Psoas muscle (tissue), 8 donors: ENCODE data around the gene SEC61A1. TPM values are rescaled to one million over a fixed set of nuclear protein-coding genes. Genes with fewer than 3 reads are reported as not detected.

Experiments used
- ATAC-seq, 4 donors: fragments of 200-7000 bp; cut with Tn5 transposase; one replicate each; pipeline ENCODE4 v1.9.1; 2020; ENCODE audit warnings: moderate library complexity in 3 of 4, mild to moderate bottlenecking in 2 of 4
- DNase-seq, 2 donors: peaks; one replicate each; pipeline ENCODE4 v3.0.0-alpha.2; 2020
- H3K27ac ChIP-seq: fragments of 200-600 bp; one replicate; pipeline ENCODE4 v1.8.0; 2022
- H3K27me3 ChIP-seq, 3 donors: fragments of 200-600 bp in 1 of 3; one replicate each; pipeline versions ENCODE4 v1.6.1 to v1.8.0; 2013 to 2022; ENCODE audit warnings: low read length in 2 of 3, mild to moderate bottlenecking in 2 of 3, moderate library complexity in 1 of 3; ENCODE audit not compliant: insufficient read depth in 3 of 3
- H3K36me3 ChIP-seq, 2 donors: fragments of 200-600 bp in 1 of 2; one replicate each; pipeline versions ENCODE4 v1.6.1 to v1.8.0; 2013 to 2022; ENCODE audit warnings: low read depth in 1 of 2, mild to moderate bottlenecking in 1 of 2, moderate library complexity in 1 of 2; ENCODE audit not compliant: insufficient read depth in 1 of 2
- H3K4me1 ChIP-seq: fragments of 200-600 bp; one replicate; pipeline ENCODE4 v1.8.0; 2022
- H3K4me3 ChIP-seq: fragments of 200-600 bp; one replicate; pipeline ENCODE4 v1.8.0; 2022; ENCODE audit warnings: mild to moderate bottlenecking
- H3K9me3 ChIP-seq: fragments of 200-600 bp; one replicate; pipeline ENCODE4 v1.8.0; 2022
- WGBS, 3 donors: extraction: QIAGEN DNeasy Blood & Tissue Kit; methylation state at CpG; one replicate each; pipeline versions ENCODE4 v1.1.6 to v1.1.7; 2013; 5-methylcytosine and 5-hydroxymethylcytosine counted together
- intact Hi-C, 2 donors: fragments of 100-400 bp; cut with DNase I; formaldehyde crosslinking; loops; one replicate each; pipeline versions ENCODE4 v1.11.0 to v1.14.2; 2022
- polyA plus RNA-seq, 3 donors: library from polyadenylated mRNA; stranded (reverse); fragments of 200-250 nt; gene quantifications; one replicate each; pipeline ENCODE4 v1.2.3, GENCODE V29; 2013
- total RNA-seq, 4 donors: library from RNA; stranded (reverse); fragmentation: NEBNext Ultra II Directional in 2 of 4; extraction: Animal tissue kit (Norgen Biotek cat#: 25700) in 2 of 4; gene quantifications; one replicate each; pipeline versions ENCODE4 v1.2.1 to v1.2.4, GENCODE V29; 2021 to 2023
- TF ChIP-seq, protein P1 (sequence below): fragments of 200-600 bp; IDR thresholded peaks from one replicate; pipeline ENCODE4 v1.8.0; 2022; ENCODE audit warnings: antibody characterized with exemption
- donor health status: healthy with polysubstance abuse.
- donor health status: DM: no; HTN: no; CAD: no; lungs with moderate emphysema.
- donor health status: Bipolar disorder and iron deficiency.
- donor health status: healthy.
- donor health status: DM: yes; HTN: yes; CAD: no.
- donor health status: DM: no; HTN: no; CAD: no.
- donor health status: DM: no; HTN: no; CAD: no.
- donor health status: DM: yes; HTN: yes; CAD: no.

The SEC61A1 gene
- total and polyA plus RNA-seq, 7 donors, result 40.1 to 136 (median 89.3) TPM

DNA sequence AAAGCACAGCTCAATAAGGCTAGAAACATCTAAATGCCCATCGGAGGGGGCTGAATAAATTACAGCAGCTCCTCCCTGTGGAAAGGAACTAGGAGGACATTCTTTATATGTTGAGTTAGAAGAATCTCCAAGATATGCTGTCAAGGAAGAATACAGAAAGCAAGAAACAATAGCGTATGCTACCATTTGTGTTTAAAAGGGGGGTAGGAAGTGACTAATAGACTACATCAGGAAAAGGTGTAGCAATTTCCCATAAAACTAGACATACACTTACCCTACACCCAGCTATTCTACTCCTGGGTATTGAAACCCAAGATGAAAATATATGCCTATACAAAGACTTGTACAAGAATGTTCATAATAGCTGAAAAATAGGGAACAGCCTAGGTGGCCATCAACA lies 21.6 kb downstream of the SEC61A1 start:
- H3K36me3 ChIP-seq, result peaks cover 0 to 61% of the 10 kb centered on the region in 2 donors
- intact Hi-C loops, result loop anchor here in 1 of 2 donors (10.0 kb wide), 1 partner anchor 531 kb away; no protein-coding TSS in a partner anchor
- WGBS, 3 donors, result 77 to 80% (median 77%) methylated on average over 2 of the region's 2 CpGs
- peak overlapping the region; percentile 46 for H3K27ac ChIP-seq
- DNase-seq (no peak), ATAC-seq (no peak)
- no peaks in the 10 kb centered on the region for H3K9me3 ChIP-seq
- H3K27me3 ChIP-seq, result no peaks in the 10 kb centered on the region
- TF ChIP-seq, protein P1, sequence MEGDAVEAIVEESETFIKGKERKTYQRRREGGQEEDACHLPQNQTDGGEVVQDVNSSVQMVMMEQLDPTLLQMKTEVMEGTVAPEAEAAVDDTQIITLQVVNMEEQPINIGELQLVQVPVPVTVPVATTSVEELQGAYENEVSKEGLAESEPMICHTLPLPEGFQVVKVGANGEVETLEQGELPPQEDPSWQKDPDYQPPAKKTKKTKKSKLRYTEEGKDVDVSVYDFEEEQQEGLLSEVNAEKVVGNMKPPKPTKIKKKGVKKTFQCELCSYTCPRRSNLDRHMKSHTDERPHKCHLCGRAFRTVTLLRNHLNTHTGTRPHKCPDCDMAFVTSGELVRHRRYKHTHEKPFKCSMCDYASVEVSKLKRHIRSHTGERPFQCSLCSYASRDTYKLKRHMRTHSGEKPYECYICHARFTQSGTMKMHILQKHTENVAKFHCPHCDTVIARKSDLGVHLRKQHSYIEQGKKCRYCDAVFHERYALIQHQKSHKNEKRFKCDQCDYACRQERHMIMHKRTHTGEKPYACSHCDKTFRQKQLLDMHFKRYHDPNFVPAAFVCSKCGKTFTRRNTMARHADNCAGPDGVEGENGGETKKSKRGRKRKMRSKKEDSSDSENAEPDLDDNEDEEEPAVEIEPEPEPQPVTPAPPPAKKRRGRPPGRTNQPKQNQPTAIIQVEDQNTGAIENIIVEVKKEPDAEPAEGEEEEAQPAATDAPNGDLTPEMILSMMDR, result no peak
- H3K4me1 ChIP-seq, result peaks cover 9% of the 10 kb centered on the region
- H3K4me3 ChIP-seq, result no peak overlapping the region

DNA sequence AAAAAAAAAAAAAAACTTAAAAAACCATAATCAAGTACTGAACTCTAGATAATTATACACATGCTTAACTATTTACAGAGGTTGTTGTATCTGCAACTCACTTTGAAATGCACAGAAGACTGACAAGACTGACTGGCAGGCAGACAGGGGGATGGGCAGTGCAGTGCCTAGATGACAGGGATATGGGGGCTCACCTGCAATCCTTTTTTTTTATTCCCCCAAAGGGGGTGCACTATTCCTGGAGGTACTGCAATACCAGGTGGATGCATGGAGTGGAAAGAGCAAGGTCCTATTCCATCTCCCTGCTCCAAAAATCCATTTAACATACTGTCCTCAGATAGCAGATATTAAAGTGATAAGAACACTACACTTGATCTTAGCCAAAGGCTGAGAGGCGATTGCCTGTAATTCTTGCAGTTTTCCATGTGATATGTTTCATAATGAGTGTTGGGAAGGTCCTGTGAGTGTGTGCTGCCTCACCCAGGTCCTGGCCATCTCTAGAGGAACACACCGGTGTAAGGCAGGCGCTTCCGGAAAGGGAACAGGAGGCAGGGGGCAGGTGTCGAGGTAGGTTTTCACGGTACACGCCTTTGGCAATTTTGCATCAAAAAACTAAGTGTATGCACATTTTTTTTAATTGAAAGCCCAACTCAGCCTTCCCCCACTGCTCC lies 22.7 kb downstream of the SEC61A1 start:
- H3K4me3 ChIP-seq, result peak overlapping the region; percentile 70

DNA sequence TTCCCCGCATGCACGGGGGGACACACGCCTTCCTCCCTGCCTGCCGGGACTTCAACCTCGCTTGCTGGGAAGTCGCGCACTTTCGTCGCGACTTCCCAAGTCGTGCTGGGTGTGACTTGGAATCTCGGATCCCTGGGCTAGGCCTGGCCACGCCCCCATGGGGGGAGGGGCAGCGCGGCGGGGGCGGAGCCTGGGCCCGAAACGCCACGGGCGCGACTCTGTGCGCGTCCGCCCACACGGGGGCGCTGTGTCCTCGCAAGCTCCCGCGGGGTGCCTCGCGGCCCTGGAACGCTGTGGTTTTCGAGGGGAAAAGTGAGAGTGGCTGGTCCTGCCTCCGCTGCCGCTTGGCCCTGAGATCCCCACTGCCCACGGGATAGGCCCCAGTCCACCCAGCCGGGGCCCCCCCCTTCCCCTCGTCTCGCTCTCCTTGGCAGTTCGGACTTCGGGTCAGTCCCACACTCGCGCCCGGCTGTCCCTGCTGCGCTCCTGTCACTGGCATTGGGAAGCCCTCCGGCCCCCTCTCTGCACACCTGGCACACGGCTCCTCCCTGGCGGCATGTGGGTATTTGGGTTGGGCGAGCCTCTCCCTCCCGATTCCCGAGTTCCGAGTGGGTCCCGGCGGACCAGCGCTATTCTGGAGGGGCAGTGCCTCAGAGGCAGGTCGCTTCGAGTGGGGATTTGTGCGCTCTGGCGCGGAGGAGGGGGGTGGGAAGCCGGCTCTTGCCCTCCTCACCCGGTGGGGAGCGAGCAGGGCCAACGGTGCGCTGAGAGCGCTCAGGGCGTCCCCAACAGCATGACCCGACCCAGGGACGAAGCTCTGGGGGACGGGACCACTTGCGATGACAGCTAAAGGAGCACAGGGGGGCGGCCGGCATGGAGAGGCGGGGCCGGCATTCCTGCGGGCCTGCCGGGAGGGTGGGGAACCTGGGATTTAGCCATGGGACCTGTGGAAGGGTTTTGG lies 23.6 kb downstream of the SEC61A1 start:
- no peaks in the 10 kb centered on the region for H3K9me3 ChIP-seq
- H3K4me1 ChIP-seq, result peaks cover 9% of the 10 kb centered on the region
- intact Hi-C loops, result loop anchor here (5.0 to 10.0 kb wide), 3 partner anchors 46 to 531 kb away; partner anchors contain the start of gene RUVBL1 (in 1 of the 2)
- H3K27ac ChIP-seq, result peak overlapping the region; percentile 41
- DNase-seq (peak; percentile 89 to 94), ATAC-seq (peak; percentile 91 to 94 (median 92))
- TF ChIP-seq, protein P1, result peak; percentile 95
- H3K27me3 ChIP-seq, result no peaks in the 10 kb centered on the region
- peaks cover 0 to 54% of the 10 kb centered on the region in 2 donors for H3K36me3 ChIP-seq
- 3 to 10% (median 9%) methylated on average over 53 to 78 of the region's 78 CpGs for WGBS, 3 donors
- H3K4me3 ChIP-seq, result peak overlapping the region; percentile 70

More for the DNA sequence above, 22.7 kb downstream of the SEC61A1 start:
- Histone ChIP-seq H3K36me3 (peaks cover 0 to 56% of the 10 kb centered on the region in 2 donors), H3K9me3 (no peaks in the 10 kb centered on the region), H3K27ac (no peak overlapping the region), H3K4me1 (peaks cover 9% of the 10 kb centered on the region), H3K27me3 (no peaks in the 10 kb centered on the region)
- TF ChIP-seq, protein P1, result no peak
- ATAC-seq, result no peak
- no peak for DNase-seq
- WGBS, 3 donors, result 26 to 31% (median 29%) methylated on average over 7 of the region's 7 CpGs
- intact Hi-C loops, result loop anchor here (5.0 to 10.0 kb wide), 3 partner anchors 47 to 532 kb away; partner anchors contain the start of gene RUVBL1 (in 1 of the 2)

DNA sequence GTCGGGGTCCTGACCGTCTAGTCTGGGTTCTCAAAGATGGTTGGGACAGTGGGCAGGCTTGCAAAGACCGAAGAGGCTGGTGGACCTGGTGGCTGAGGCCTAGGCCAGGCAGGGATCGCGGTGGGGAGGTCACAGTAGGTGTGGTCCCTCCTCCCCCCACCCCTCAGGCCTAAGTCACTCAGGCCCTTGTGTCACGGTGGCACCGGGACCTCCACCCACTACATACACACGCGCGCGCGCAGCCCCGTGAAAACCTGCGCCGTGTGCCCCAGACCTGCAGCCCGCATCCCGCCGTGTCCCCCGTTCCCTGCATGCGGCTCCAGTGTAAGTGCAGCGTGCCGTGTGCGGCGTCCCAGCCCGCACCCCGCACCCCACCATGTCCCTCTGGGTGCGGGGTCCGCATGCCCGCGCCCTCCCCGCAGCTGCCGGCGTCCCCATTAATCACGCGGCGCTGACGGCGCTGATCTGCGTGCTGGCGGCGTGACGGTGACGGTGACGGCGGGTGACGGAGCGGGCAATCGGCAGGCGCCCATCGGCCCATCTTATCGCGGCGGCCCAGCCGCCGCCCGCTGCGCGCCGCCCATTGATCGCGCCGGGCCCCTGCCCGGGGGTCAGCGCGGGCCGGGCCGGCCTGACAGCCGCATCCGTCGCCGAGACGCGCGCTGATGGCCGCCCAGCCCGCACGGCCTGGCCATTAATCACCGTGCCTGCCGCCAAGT lies 24.4 kb downstream of the SEC61A1 start:
- TF ChIP-seq, protein P1, result no peak
- Histone ChIP-seq H3K36me3 (peaks cover 0 to 53% of the 10 kb centered on the region in 2 donors), H3K4me3 (peak overlapping the region; percentile 70), H3K4me1 (peaks cover 9% of the 10 kb centered on the region), H3K27ac (no peak overlapping the region), H3K27me3 (no peaks in the 10 kb centered on the region), H3K9me3 (no peaks in the 10 kb centered on the region)
- ATAC-seq (peak; percentile 8 to 46 (median 30)), DNase-seq (peak; percentile 44 to 76)
- intact Hi-C loops, result loop anchor here (5.0 to 10.0 kb wide), 3 partner anchors 46 to 531 kb away; partner anchors contain the start of gene RUVBL1 (in 1 of the 2)
- 4 to 17% (median 15%) methylated on average over 62 to 79 of the region's 79 CpGs for WGBS, 3 donors
